H1 (cell line): ENCODE measurements around the gene ZNF550. TPM values are rescaled to one million over a fixed set of nuclear protein-coding genes. Genes with fewer than 3 reads are reported as not detected.

ENCODE experiments used
- CTCF ChIA-PET: fragments of 300-600 bp; sonication (Branson Sonifier 250); formaldehyde crosslinking; loops from one replicate; lab custom pipeline; 2021; ENCODE audit not compliant: partially characterized antibody; lab: Charles Lee
- POLR2A ChIA-PET: fragments of 300-600 bp; sonication (Branson Sonifier 250); formaldehyde crosslinking; loops from one replicate; lab custom pipeline; 2021; ENCODE audit warnings: inconsistent platforms; ENCODE audit not compliant: partially characterized antibody; lab: Charles Lee
- DNase-seq, 2 experiments: peaks; one replicate each; pipeline versions ENCODE4 v3.0.0 to v3.0.0-alpha.2; 2010 to 2022; ENCODE audit warnings: low spot score in 2 of 2, low read depth in 1 of 2, mixed read lengths in 1 of 2
- FAIRE-seq: peaks from 2 replicates; lab custom pipeline; 2011; peaks lifted over from hg19 to GRCh38; lab: Jason Lieb, UNC
- H2AFZ ChIP-seq: 2 replicates; pipeline ENCODE4 v1.8.1; 2012; ENCODE audit warnings: low read length, inconsistent platforms
- H2AK5ac ChIP-seq: 2 replicates; pipeline ENCODE4 v1.6.1; 2013; ENCODE audit warnings: low read depth, low read length
- H2BK120ac ChIP-seq: replicated peaks from 2 replicates; pipeline ENCODE3; 2013; ENCODE audit warnings: low read depth, low read length, inconsistent platforms
- H2BK12ac ChIP-seq: 2 replicates; pipeline ENCODE4 v1.6.1; 2013; ENCODE audit warnings: low read depth, low read length
- H2BK15ac ChIP-seq: 2 replicates; pipeline ENCODE4 v1.6.1; 2013; ENCODE audit warnings: low read length
- H2BK20ac ChIP-seq: 2 replicates; pipeline ENCODE4 v1.6.1; 2013; ENCODE audit warnings: low read length
- H2BK5ac ChIP-seq: 2 replicates; pipeline ENCODE4 v1.6.1; 2013; ENCODE audit warnings: low read depth, low read length
- H3K14ac ChIP-seq: 2 replicates; pipeline ENCODE4 v1.6.1; 2013; ENCODE audit warnings: inconsistent platforms; ENCODE audit not compliant: insufficient read length
- H3K18ac ChIP-seq: 2 replicates; pipeline ENCODE4 v1.6.1; 2013; ENCODE audit warnings: low read length; ENCODE audit errors: extremely low read depth
- H3K23ac ChIP-seq: 2 replicates; pipeline ENCODE4 v1.6.1; 2013; ENCODE audit warnings: inconsistent platforms; ENCODE audit not compliant: insufficient read length
- H3K23me2 ChIP-seq: 2 replicates; pipeline ENCODE4 v1.6.1; 2013; ENCODE audit warnings: low read depth, low read length
- H3K27ac ChIP-seq: 2 replicates; pipeline ENCODE4 v1.6.1; 2011; ENCODE audit warnings: low read depth, low read length, inconsistent platforms
- H3K27me3 ChIP-seq, 4 experiments: replicated peaks in 1 of 4; 1 replicate in 1 of 4; 2 replicates in 3 of 4; pipeline versions ENCODE4 v1.6.1 to v1.8.1; 2011 to 2013; ENCODE audit warnings: low read length in 3 of 4, mild to moderate bottlenecking in 3 of 4, inconsistent platforms in 2 of 4, mixed read lengths in 2 of 4, moderate library complexity in 1 of 4; ENCODE audit not compliant: control insufficient read depth in 3 of 4, insufficient read depth in 3 of 4; ENCODE audit errors: extremely low read depth in 1 of 4
- H3K36me3 ChIP-seq, 4 experiments: 2 replicates each; pipeline versions ENCODE4 v1.6.1 to v1.8.1; 2011 to 2013; ENCODE audit warnings: mild to moderate bottlenecking in 4 of 4, low read length in 3 of 4, moderate library complexity in 2 of 4, control low read depth in 1 of 4, inconsistent platforms in 1 of 4; ENCODE audit not compliant: insufficient read depth in 4 of 4, control insufficient read depth in 2 of 4
- H3K4ac ChIP-seq: replicated peaks from 2 replicates; pipeline ENCODE3; 2013; ENCODE audit warnings: low read length, low read depth, mixed read lengths, inconsistent platforms; ENCODE audit not compliant: insufficient read length
- H3K4me1 ChIP-seq, 4 experiments: replicated peaks in 1 of 4; 1 replicate in 1 of 4; 2 replicates in 3 of 4; pipeline versions ENCODE4 v1.6.1 to v1.8.1; 2011 to 2013; ENCODE audit warnings: low read length in 3 of 4, inconsistent platforms in 2 of 4, mixed read lengths in 1 of 4; ENCODE audit not compliant: insufficient read depth in 4 of 4, control insufficient read depth in 3 of 4
- H3K4me2 ChIP-seq, 2 experiments: 2 replicates each; pipeline versions ENCODE4 v1.6.1 to v1.8.1; 2011 to 2013; ENCODE audit warnings: low read depth in 2 of 2, low read length in 2 of 2, control low read depth in 1 of 2, inconsistent platforms in 1 of 2, mild to moderate bottlenecking in 1 of 2; ENCODE audit not compliant: insufficient read depth in 1 of 2
- H3K4me3 ChIP-seq, 4 experiments: fragments of 200-600, 300-600 bp in 1 of 4; sonication (generic), shearing (Covaris generic), sonication (Bioruptor Twin) in 1 of 4; 2 replicates each; pipeline versions ENCODE4 v1.5.1 to v1.8.1; 2011 to 2016; ENCODE audit warnings: low read length in 4 of 4, low read depth in 3 of 4, control low read depth in 2 of 4, inconsistent platforms in 2 of 4, mild to moderate bottlenecking in 2 of 4, mixed read lengths in 1 of 4, moderate library complexity in 1 of 4; ENCODE audit not compliant: insufficient read depth in 2 of 4; ENCODE audit errors: extremely low read depth in 1 of 4
- H3K56ac ChIP-seq: replicated peaks from 2 replicates; pipeline ENCODE3; 2013; ENCODE audit warnings: low read depth, mild to moderate bottlenecking, mixed read lengths, low read length, inconsistent platforms; ENCODE audit not compliant: insufficient read length
- H3K79me1 ChIP-seq: 2 replicates; pipeline ENCODE4 v1.6.1; 2013; ENCODE audit warnings: low read depth, low read length, control low read depth
- H3K79me2 ChIP-seq, 2 experiments: 2 replicates each; pipeline versions ENCODE4 v1.6.1 to v1.8.1; 2012 to 2013; ENCODE audit warnings: low read length in 2 of 2, mild to moderate bottlenecking in 2 of 2, inconsistent platforms in 1 of 2; ENCODE audit not compliant: insufficient read depth in 2 of 2, control insufficient read depth in 1 of 2
- H3K9ac ChIP-seq, 4 experiments: replicated peaks in 1 of 4; 1 replicate in 1 of 4; 2 replicates in 3 of 4; pipeline versions ENCODE4 v1.6.1 to v1.8.1; 2011 to 2013; ENCODE audit warnings: low read depth in 3 of 4, low read length in 3 of 4, control low read depth in 2 of 4, mild to moderate bottlenecking in 2 of 4, moderate library complexity in 2 of 4, inconsistent platforms in 1 of 4; ENCODE audit errors: extremely low read depth in 1 of 4
- H3K9me3 ChIP-seq, 2 experiments: 2 replicates each; pipeline versions ENCODE4 v1.6.1 to v1.8.1; 2012 to 2013; ENCODE audit warnings: mild to moderate bottlenecking in 2 of 2, moderate library complexity in 2 of 2, control low read depth in 1 of 2, inconsistent platforms in 1 of 2, low read depth in 1 of 2, low read length in 1 of 2, mixed read lengths in 1 of 2; ENCODE audit not compliant: insufficient read depth in 2 of 2
- H4K20me1 ChIP-seq, 2 experiments: replicated peaks in 1 of 2; 2 replicates each; pipeline versions ENCODE3 to v1.8.1; 2011 to 2013; ENCODE audit warnings: inconsistent platforms in 2 of 2, low read length in 2 of 2, mild to moderate bottlenecking in 1 of 2; ENCODE audit not compliant: insufficient read depth in 2 of 2, control insufficient read depth in 1 of 2
- H4K5ac ChIP-seq: 2 replicates; pipeline ENCODE4 v1.6.1; 2013; ENCODE audit warnings: low read length, low read depth, mixed read lengths, inconsistent platforms; ENCODE audit not compliant: insufficient read length
- H4K8ac ChIP-seq: 2 replicates; pipeline ENCODE4 v1.8.0; 2013; ENCODE audit warnings: mild to moderate bottlenecking, moderate library complexity, low read length, inconsistent platforms; ENCODE audit not compliant: insufficient read depth; ENCODE audit errors: extremely low read depth
- H4K91ac ChIP-seq: replicated peaks from 2 replicates; pipeline ENCODE3; 2013; ENCODE audit warnings: low read length, mixed read lengths, inconsistent platforms; ENCODE audit not compliant: insufficient read length
- ATF2 ChIP-seq: IDR thresholded peaks from 2 replicates; pipeline ENCODE4 v1.6.1; 2012; ENCODE audit warnings: low read length, inconsistent platforms
- RAD21 ChIP-seq, 2 experiments: IDR thresholded peaks in 1 of 2; conservative IDR thresholded peaks in 1 of 2; 2 replicates each; pipeline ENCODE4 v1.6.1; 2011; ENCODE audit warnings: low read depth in 2 of 2, low read length in 2 of 2, improper control_type of control experiment in 1 of 2, inconsistent platforms in 1 of 2, mild to moderate bottlenecking in 1 of 2, moderate library complexity in 1 of 2
- WGBS, 2 experiments: shearing (Covaris generic) in 1 of 2; methylation state at CpG; one replicate each; pipeline versions ENCODE4 v1.1.6 to v1.1.7; 2013 to 2015; ENCODE audit warnings: low lambda C conversion rate in 2 of 2, mixed read lengths in 2 of 2, inconsistent platforms in 1 of 2, low coverage in 1 of 2, missing lambda C conversion rate in 1 of 2; ENCODE audit not compliant: insufficient replicate concordance in 2 of 2, insufficient coverage in 1 of 2, insufficient read length in 1 of 2; ENCODE audit errors: extremely low coverage in 1 of 2, missing lambda C conversion rate in 1 of 2; 5-methylcytosine and 5-hydroxymethylcytosine counted together
- polyA plus RNA-seq, 7 experiments: library from polyadenylated mRNA; depleted of rRNA in 3 of 7; stranded (reverse) in 5 of 7; unstranded in 2 of 7; fragments of >200 nt in 5 of 7; fragments of 200-250 nt in 2 of 7; gene quantifications; 1 replicate in 5 of 7; 2 replicates in 1 of 7; 4 replicates in 1 of 7; pipeline versions ENCODE4 v1.2.1 to v1.2.3, GENCODE V29; 2011 to 2013; ENCODE audit warnings: missing spikeins in 2 of 7, mixed read lengths in 2 of 7
- total RNA-seq: library from RNA; stranded (reverse); fragmentation: NEBNext Ultra II Directional; extraction: Animal tissue kit (Norgen Biotek cat#: 25700); gene quantifications from 2 replicates; pipeline ENCODE4 v1.2.1, GENCODE V29; 2021
- TF ChIP-seq, protein P1 (sequence below), 3 experiments: IDR thresholded peaks; 1 replicate in 2 of 3; 2 replicates in 1 of 3; pipeline versions ENCODE4 v1.5.1 to v1.6.1; 2011; ENCODE audit warnings: low read length in 3 of 3, mild to moderate bottlenecking in 3 of 3, inconsistent platforms in 2 of 3, low read depth in 1 of 3, moderate library complexity in 1 of 3; ENCODE audit not compliant: insufficient read depth in 1 of 3; ENCODE audit errors: control extremely low read depth in 1 of 3

The ZNF550 gene
- total and polyA plus RNA-seq, 2 of the 8 experiments (the other 6 are each of a cell fraction or from before 2014, with no cell fraction given): 4.5 to 10.7 TPM

- 91% methylated on average over 2 of the region's 2 CpGs; no CpG with 5 or more reads in 1 of the 2 experiments for WGBS, 2 experiments
- peaks cover 13 to 63% (median 51%) of the 10 kb centered on the region in 4 experiments for H3K36me3 ChIP-seq
- H2BK20ac ChIP-seq: no peak overlapping the region
Observed at GRCh38 chr19:57552432-57552831, 7.2 kb downstream of the ZNF550 start.

More at GRCh38 chr19:57552432-57552831, 7.2 kb downstream of the ZNF550 start:
- H2BK15ac ChIP-seq: no peak overlapping the region
- no peak overlapping the region for H4K91ac ChIP-seq
- peaks cover 8% of the 10 kb centered on the region for H3K79me1 ChIP-seq
- H3K23me2 ChIP-seq: no peaks in the 10 kb centered on the region
- TF ChIP-seq ATF2 (no peak), RAD21 (IDR thresholded peaks at IDR 0.05 in 1 of 2, conservative IDR thresholded peaks at IDR 0.05 in 1 of 2; ENCODE audit: low read depth in 2 of 2, low read length in 2 of 2) (peak in 1 of 2 experiments; percentile 23; a peak in 1 of 4 replicates)
- TF ChIP-seq, protein P1, sequence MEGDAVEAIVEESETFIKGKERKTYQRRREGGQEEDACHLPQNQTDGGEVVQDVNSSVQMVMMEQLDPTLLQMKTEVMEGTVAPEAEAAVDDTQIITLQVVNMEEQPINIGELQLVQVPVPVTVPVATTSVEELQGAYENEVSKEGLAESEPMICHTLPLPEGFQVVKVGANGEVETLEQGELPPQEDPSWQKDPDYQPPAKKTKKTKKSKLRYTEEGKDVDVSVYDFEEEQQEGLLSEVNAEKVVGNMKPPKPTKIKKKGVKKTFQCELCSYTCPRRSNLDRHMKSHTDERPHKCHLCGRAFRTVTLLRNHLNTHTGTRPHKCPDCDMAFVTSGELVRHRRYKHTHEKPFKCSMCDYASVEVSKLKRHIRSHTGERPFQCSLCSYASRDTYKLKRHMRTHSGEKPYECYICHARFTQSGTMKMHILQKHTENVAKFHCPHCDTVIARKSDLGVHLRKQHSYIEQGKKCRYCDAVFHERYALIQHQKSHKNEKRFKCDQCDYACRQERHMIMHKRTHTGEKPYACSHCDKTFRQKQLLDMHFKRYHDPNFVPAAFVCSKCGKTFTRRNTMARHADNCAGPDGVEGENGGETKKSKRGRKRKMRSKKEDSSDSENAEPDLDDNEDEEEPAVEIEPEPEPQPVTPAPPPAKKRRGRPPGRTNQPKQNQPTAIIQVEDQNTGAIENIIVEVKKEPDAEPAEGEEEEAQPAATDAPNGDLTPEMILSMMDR (IDR thresholded peaks at IDR 0.05; ENCODE audit: control extremely low read depth in 1 of 3, insufficient read depth in 1 of 3, low read depth in 1 of 3, low read length in 3 of 3): peak in 2 of 3 experiments; percentile 15 to 25; a peak in 2 of 4 replicates
- TF ChIP-seq, all 59 proteins: peak for 2
- Histone ChIP-seq H3K27ac (no peak overlapping the region), H2AK5ac (no peak overlapping the region), H3K4me1 (no peaks in the 10 kb centered on the region), H3K4ac (no peak overlapping the region), H2BK120ac (no peak overlapping the region), H3K23ac (no peak overlapping the region), H3K14ac (no peak overlapping the region), H4K8ac (no peak overlapping the region), H2AFZ (no peak overlapping the region), H4K20me1 (peaks cover 0 to 4% of the 10 kb centered on the region in 2 experiments), H3K79me2 (no peaks in the 10 kb centered on the region; a peak in 1 of 4 replicates), H3K4me3 (no peak overlapping the region), H3K56ac (no peak overlapping the region), H4K5ac (no peak overlapping the region), H3K4me2 (no peak overlapping the region), H2BK5ac (no peak overlapping the region), H2BK12ac (no peak overlapping the region), H3K18ac (no peak overlapping the region), H3K9me3 (peaks cover 2 to 4% of the 10 kb centered on the region in 2 experiments), H3K9ac (no peak overlapping the region), H3K27me3 (no peaks in the 10 kb centered on the region)
- ChIA-PET CTCF (no interaction called here), POLR2A (interaction anchor here (1.0 kb wide), 1 partner anchor 11 kb away, joined by 3 read pairs; no protein-coding TSS in a partner anchor)
- DNase-seq: no peak
- no peak for FAIRE-seq
